ENCODE measurements around the gene DNAH1. TPM values are rescaled to one million over a fixed set of nuclear protein-coding genes. Genes with fewer than 3 reads are reported as not detected.

The DNAH1 gene
- total and polyA plus RNA-seq, 2 of the 13 experiments (the other 11 are each of a cell fraction or from before 2014, with no cell fraction given), result 0.64 to 3.5 TPM

GRCh38 chr3:52289338-52289746, 26.8 kb upstream of the DNAH1 start (continued):
- TF ChIP-seq, protein P1, sequence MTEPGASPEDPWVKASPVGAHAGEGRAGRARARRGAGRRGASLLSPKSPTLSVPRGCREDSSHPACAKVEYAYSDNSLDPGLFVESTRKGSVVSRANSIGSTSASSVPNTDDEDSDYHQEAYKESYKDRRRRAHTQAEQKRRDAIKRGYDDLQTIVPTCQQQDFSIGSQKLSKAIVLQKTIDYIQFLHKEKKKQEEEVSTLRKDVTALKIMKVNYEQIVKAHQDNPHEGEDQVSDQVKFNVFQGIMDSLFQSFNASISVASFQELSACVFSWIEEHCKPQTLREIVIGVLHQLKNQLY (CRISPR knock-in tag; IDR thresholded peaks at IDR 0.05), result no peak
- no peak for TF ChIP-seq SRSF9 (IDR thresholded peaks at IDR 0.05; ENCODE audit: borderline replicate concordance, insufficient read depth, low read depth, low read length, poor library complexity, severe bottlenecking)
- TF ChIP-seq ZNF224 (CRISPR knock-in tag; IDR thresholded peaks at IDR 0.05), result no peak
- TF ChIP-seq, protein P2, sequence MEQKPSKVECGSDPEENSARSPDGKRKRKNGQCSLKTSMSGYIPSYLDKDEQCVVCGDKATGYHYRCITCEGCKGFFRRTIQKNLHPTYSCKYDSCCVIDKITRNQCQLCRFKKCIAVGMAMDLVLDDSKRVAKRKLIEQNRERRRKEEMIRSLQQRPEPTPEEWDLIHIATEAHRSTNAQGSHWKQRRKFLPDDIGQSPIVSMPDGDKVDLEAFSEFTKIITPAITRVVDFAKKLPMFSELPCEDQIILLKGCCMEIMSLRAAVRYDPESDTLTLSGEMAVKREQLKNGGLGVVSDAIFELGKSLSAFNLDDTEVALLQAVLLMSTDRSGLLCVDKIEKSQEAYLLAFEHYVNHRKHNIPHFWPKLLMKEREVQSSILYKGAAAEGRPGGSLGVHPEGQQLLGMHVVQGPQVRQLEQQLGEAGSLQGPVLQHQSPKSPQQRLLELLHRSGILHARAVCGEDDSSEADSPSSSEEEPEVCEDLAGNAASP (CRISPR knock-in tag; IDR thresholded peaks at IDR 0.05; ENCODE audit: borderline replicate concordance), result no peak
- TF ChIP-seq, protein P3, sequence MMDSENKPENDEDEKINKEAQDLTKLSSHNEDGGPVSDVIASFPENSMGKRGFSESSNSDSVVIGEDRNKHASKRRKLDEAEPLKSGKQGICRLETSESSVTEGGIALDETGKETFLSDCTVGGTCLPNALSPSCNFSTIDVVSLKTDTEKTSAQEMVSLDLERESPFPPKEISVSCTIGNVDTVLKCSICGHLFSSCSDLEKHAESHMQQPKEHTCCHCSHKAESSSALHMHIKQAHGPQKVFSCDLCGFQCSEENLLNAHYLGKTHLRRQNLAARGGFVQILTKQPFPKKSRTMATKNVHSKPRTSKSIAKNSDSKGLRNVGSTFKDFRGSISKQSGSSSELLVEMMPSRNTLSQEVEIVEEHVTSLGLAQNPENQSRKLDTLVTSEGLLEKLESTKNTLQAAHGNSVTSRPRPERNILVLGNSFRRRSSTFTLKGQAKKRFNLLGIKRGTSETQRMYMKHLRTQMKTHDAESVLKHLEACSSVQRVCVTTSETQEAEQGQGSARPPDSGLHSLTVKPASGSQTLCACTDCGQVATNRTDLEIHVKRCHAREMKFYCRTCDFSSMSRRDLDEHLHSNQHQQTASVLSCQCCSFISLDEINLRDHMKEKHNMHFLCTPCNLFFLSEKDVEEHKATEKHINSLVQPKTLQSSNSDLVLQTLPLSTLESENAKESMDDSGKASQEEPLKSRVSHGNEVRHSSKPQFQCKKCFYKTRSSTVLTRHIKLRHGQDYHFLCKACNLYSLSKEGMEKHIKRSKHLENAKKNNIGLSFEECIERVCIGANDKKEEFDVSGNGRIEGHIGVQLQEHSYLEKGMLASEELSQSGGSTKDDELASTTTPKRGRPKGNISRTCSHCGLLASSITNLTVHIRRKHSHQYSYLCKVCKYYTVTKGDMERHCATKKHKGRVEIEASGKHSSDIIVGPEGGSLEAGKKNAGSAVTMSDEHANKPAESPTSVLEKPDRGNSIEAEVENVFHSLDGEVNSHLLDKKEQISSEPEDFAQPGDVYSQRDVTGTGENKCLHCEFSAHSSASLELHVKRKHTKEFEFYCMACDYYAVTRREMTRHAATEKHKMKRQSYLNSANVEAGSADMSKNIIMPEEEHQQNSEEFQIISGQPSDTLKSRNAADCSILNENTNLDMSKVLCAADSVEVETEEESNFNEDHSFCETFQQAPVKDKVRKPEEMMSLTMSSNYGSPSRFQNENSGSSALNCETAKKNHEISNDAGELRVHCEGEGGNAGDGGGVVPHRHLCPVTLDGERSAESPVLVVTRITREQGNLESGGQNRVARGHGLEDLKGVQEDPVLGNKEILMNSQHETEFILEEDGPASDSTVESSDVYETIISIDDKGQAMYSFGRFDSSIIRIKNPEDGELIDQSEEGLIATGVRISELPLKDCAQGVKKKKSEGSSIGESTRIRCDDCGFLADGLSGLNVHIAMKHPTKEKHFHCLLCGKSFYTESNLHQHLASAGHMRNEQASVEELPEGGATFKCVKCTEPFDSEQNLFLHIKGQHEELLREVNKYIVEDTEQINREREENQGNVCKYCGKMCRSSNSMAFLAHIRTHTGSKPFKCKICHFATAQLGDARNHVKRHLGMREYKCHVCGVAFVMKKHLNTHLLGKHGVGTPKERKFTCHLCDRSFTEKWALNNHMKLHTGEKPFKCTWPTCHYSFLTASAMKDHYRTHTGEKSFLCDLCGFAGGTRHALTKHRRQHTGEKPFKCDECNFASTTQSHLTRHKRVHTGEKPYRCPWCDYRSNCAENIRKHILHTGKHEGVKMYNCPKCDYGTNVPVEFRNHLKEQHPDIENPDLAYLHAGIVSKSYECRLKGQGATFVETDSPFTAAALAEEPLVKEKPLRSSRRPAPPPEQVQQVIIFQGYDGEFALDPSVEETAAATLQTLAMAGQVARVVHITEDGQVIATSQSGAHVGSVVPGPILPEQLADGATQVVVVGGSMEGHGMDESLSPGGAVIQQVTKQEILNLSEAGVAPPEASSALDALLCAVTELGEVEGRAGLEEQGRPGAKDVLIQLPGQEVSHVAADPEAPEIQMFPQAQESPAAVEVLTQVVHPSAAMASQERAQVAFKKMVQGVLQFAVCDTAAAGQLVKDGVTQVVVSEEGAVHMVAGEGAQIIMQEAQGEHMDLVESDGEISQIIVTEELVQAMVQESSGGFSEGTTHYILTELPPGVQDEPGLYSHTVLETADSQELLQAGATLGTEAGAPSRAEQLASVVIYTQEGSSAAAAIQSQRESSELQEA (CRISPR knock-in tag; IDR thresholded peaks at IDR 0.05; ENCODE audit: not compliant biosample characterization), result peak; percentile 4
- TF ChIP-seq, protein P4, sequence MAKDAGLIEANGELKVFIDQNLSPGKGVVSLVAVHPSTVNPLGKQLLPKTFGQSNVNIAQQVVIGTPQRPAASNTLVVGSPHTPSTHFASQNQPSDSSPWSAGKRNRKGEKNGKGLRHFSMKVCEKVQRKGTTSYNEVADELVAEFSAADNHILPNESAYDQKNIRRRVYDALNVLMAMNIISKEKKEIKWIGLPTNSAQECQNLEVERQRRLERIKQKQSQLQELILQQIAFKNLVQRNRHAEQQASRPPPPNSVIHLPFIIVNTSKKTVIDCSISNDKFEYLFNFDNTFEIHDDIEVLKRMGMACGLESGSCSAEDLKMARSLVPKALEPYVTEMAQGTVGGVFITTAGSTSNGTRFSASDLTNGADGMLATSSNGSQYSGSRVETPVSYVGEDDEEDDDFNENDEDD (CRISPR knock-in tag; IDR thresholded peaks at IDR 0.05; ENCODE audit: borderline replicate concordance), result 0 out of 2 replicates have a peak, but pooled peaks have one; percentile 1
- TF ChIP-seq KDM5B (CRISPR knock-in tag; IDR thresholded peaks at IDR 0.05; ENCODE audit: borderline replicate concordance), result no peak
- no peak for TF ChIP-seq NFIB (CRISPR knock-in tag; IDR thresholded peaks at IDR 0.05; ENCODE audit: borderline replicate concordance)
- TF ChIP-seq POLR2G (IDR thresholded peaks at IDR 0.05; ENCODE audit: low read depth, low read length), result no peak
- no peak for TF ChIP-seq GATAD1 (CRISPR knock-in tag; IDR thresholded peaks at IDR 0.05)
- peak; percentile 14 for TF ChIP-seq ZNF644 (CRISPR knock-in tag; IDR thresholded peaks at IDR 0.05; ENCODE audit: low read depth)
